ENCODE results near the gene MYF5. TPM values are rescaled to one million over a fixed set of nuclear protein-coding genes. Genes with fewer than 3 reads are reported as not detected.
A peak's percentile ranks its signal among the peaks of the same experiment; 100 is the strongest.

Gene MYF5
- total and polyA plus RNA-seq, 5 donors from 2014 or later: not detected

GRCh38 chr12:80700327-80700726 is 16.4 kb upstream of the MYF5 start:
- Histone ChIP-seq H3K4me3 (ENCODE audit: low read depth, low read length) (no peak overlapping the region), H3K36me3 (ENCODE audit: control insufficient read depth, insufficient read depth, low read length) (no peaks in the 10 kb centered on the region), H3K27me3 (ENCODE audit: control insufficient read depth, insufficient read depth, low read length) (no peaks in the 10 kb centered on the region), H3K4me1 (ENCODE audit: control insufficient read depth, insufficient read depth, low read length, poor library complexity, severe bottlenecking) (no peaks in the 10 kb centered on the region), H3K27ac (ENCODE audit: insufficient read depth, low read length, poor library complexity, severe bottlenecking) (no peak overlapping the region), H3K9me3 (ENCODE audit: control insufficient read depth in 2 of 2, low read length in 2 of 2) (peaks cover 0 to 5% of the 10 kb centered on the region in 2 experiments)
- DNase-seq: no peak
- H3K27ac Mint-ChIP-seq: no peak overlapping the region
- no peaks in the 10 kb centered on the region for H3K36me3 Mint-ChIP-seq
- no peak overlapping the region for H3K4me3 Mint-ChIP-seq
- H3K4me1 Mint-ChIP-seq: no peaks in the 10 kb centered on the region
- no peak for ATAC-seq (ENCODE audit: low read depth in 2 of 2)
- peaks cover 0 to 6% (median 2%) of the 10 kb centered on the region in 7 donors for H3K9me3 Mint-ChIP-seq
- no peaks in the 10 kb centered on the region for H3K27me3 Mint-ChIP-seq

GRCh38 chr12:80701388-80701787 is 15.3 kb upstream of the MYF5 start:
- H3K4me1 ChIP-seq (ENCODE audit: control insufficient read depth, insufficient read depth, low read length, poor library complexity, severe bottlenecking): no peaks in the 10 kb centered on the region
- no peak overlapping the region for H3K4me3 ChIP-seq (ENCODE audit: low read depth, low read length)
- H3K9me3 ChIP-seq (ENCODE audit: control insufficient read depth in 2 of 2, low read length in 2 of 2): peaks cover 0 to 5% of the 10 kb centered on the region in 2 experiments
- H3K4me3 Mint-ChIP-seq: no peak overlapping the region
- H3K4me1 Mint-ChIP-seq: no peaks in the 10 kb centered on the region
- no peaks in the 10 kb centered on the region for H3K27me3 Mint-ChIP-seq
- no peak overlapping the region for H3K27ac Mint-ChIP-seq
- H3K27ac ChIP-seq (ENCODE audit: insufficient read depth, low read length, poor library complexity, severe bottlenecking): no peak overlapping the region
- peaks cover 0 to 5% (median 4%) of the 10 kb centered on the region in 7 donors for H3K9me3 Mint-ChIP-seq
- H3K27me3 ChIP-seq (ENCODE audit: control insufficient read depth, insufficient read depth, low read length): no peaks in the 10 kb centered on the region
- H3K36me3 ChIP-seq (ENCODE audit: control insufficient read depth, insufficient read depth, low read length): no peaks in the 10 kb centered on the region
- no peak for ATAC-seq (ENCODE audit: low read depth in 2 of 2)
- no peaks in the 10 kb centered on the region for H3K36me3 Mint-ChIP-seq
- DNase-seq: no peak

GRCh38 chr12:80702889-80703805 is 13.6 kb upstream of the MYF5 start:
- H3K27me3 Mint-ChIP-seq: peaks cover 5% of the 10 kb centered on the region
- H3K9me3 Mint-ChIP-seq: peaks cover 0 to 6% (median 4%) of the 10 kb centered on the region in 7 donors
- H3K36me3 Mint-ChIP-seq: no peaks in the 10 kb centered on the region
- ATAC-seq (ENCODE audit: low read depth in 2 of 2) (no peak), DNase-seq (no peak)
- no peak overlapping the region for H3K27ac ChIP-seq (ENCODE audit: insufficient read depth, low read length, poor library complexity, severe bottlenecking)
- H3K9me3 ChIP-seq (ENCODE audit: control insufficient read depth in 2 of 2, low read length in 2 of 2): peaks cover 0 to 5% of the 10 kb centered on the region in 2 experiments
- no peaks in the 10 kb centered on the region for H3K4me1 Mint-ChIP-seq
- H3K4me3 ChIP-seq (ENCODE audit: low read depth, low read length): no peak overlapping the region
- H3K4me3 Mint-ChIP-seq: no peak overlapping the region
- H3K27me3 ChIP-seq (ENCODE audit: control insufficient read depth, insufficient read depth, low read length): no peaks in the 10 kb centered on the region
- no peak overlapping the region for H3K27ac Mint-ChIP-seq
- no peaks in the 10 kb centered on the region for H3K4me1 ChIP-seq (ENCODE audit: control insufficient read depth, insufficient read depth, low read length, poor library complexity, severe bottlenecking)
- H3K36me3 ChIP-seq (ENCODE audit: control insufficient read depth, insufficient read depth, low read length): no peaks in the 10 kb centered on the region

- Mint-ChIP-seq H3K27ac (no peak overlapping the region), H3K36me3 (no peaks in the 10 kb centered on the region), H3K4me1 (no peaks in the 10 kb centered on the region), H3K9me3 (peaks cover 0 to 8% (median 4%) of the 10 kb centered on the region in 7 donors), H3K4me3 (no peak overlapping the region), H3K27me3 (peaks cover 9% of the 10 kb centered on the region)
- peaks cover 0 to 5% of the 10 kb centered on the region in 2 experiments for H3K9me3 ChIP-seq (ENCODE audit: control insufficient read depth in 2 of 2, low read length in 2 of 2)
- ATAC-seq (ENCODE audit: low read depth in 2 of 2) (no peak), DNase-seq (no peak)
- no peak overlapping the region for H3K4me3 ChIP-seq (ENCODE audit: low read depth, low read length)
- no peaks in the 10 kb centered on the region for H3K27me3 ChIP-seq (ENCODE audit: control insufficient read depth, insufficient read depth, low read length)
- H3K4me1 ChIP-seq (ENCODE audit: control insufficient read depth, insufficient read depth, low read length, poor library complexity, severe bottlenecking): no peaks in the 10 kb centered on the region
- H3K27ac ChIP-seq (ENCODE audit: insufficient read depth, low read length, poor library complexity, severe bottlenecking): no peak overlapping the region
- no peaks in the 10 kb centered on the region for H3K36me3 ChIP-seq (ENCODE audit: control insufficient read depth, insufficient read depth, low read length)
These were observed 12.3 kb upstream of the MYF5 start for GRCh38 chr12:80704420-80704819.

- H3K4me1 ChIP-seq (ENCODE audit: control insufficient read depth, insufficient read depth, low read length, poor library complexity, severe bottlenecking): no peaks in the 10 kb centered on the region
- DNase-seq: no peak
- no peaks in the 10 kb centered on the region for H3K27me3 ChIP-seq (ENCODE audit: control insufficient read depth, insufficient read depth, low read length)
- H3K27ac ChIP-seq (ENCODE audit: insufficient read depth, low read length, poor library complexity, severe bottlenecking): no peak within 1 kb of the TSS
- Mint-ChIP-seq H3K27me3 (peaks cover 13% of the 10 kb centered on the region), H3K4me1 (no peaks in the 10 kb centered on the region), H3K9me3 (peaks cover 0 to 8% (median 4%) of the 10 kb centered on the region in 7 donors), H3K36me3 (no peaks in the 10 kb centered on the region), H3K4me3 (peak within 1 kb of the TSS in 1 of 4 donors; percentile 47), H3K27ac (peak within 1 kb of the TSS in 1 of 3 donors; percentile 73)
- ATAC-seq (ENCODE audit: low read depth in 2 of 2): no peak
- H3K36me3 ChIP-seq (ENCODE audit: control insufficient read depth, insufficient read depth, low read length): no peaks in the 10 kb centered on the region
- H3K9me3 ChIP-seq (ENCODE audit: control insufficient read depth in 2 of 2, low read length in 2 of 2): peaks cover 0 to 5% of the 10 kb centered on the region in 2 experiments
- no peak within 1 kb of the TSS for H3K4me3 ChIP-seq (ENCODE audit: low read depth, low read length)
These were observed 9.4 kb upstream of the MYF5 start, which contains the start of gene MYF6 for GRCh38 chr12:80707126-80707829. MYF6 (plus strand) TSS chr12:80707634; CDS start chr12:80707720, 86 bp downstream.

GRCh38 chr12:80707830-80708258 is 8.9 kb upstream of the MYF5 start:
- Mint-ChIP-seq H3K4me3 (peak overlapping the region in 1 of 4 donors; percentile 47), H3K27me3 (peaks cover 13% of the 10 kb centered on the region), H3K4me1 (no peaks in the 10 kb centered on the region), H3K9me3 (peaks cover 0 to 8% (median 4%) of the 10 kb centered on the region in 7 donors), H3K36me3 (no peaks in the 10 kb centered on the region), H3K27ac (no peak overlapping the region)
- DNase-seq: no peak
- Histone ChIP-seq H3K27me3 (ENCODE audit: control insufficient read depth, insufficient read depth, low read length) (no peaks in the 10 kb centered on the region), H3K27ac (ENCODE audit: insufficient read depth, low read length, poor library complexity, severe bottlenecking) (no peak overlapping the region), H3K9me3 (ENCODE audit: control insufficient read depth in 2 of 2, low read length in 2 of 2) (peaks cover 0 to under 1% of the 10 kb centered on the region in 2 experiments), H3K4me3 (ENCODE audit: low read depth, low read length) (no peak overlapping the region), H3K4me1 (ENCODE audit: control insufficient read depth, insufficient read depth, low read length, poor library complexity, severe bottlenecking) (no peaks in the 10 kb centered on the region), H3K36me3 (ENCODE audit: control insufficient read depth, insufficient read depth, low read length) (no peaks in the 10 kb centered on the region)
- ATAC-seq (ENCODE audit: low read depth in 2 of 2): no peak

- Mint-ChIP-seq H3K27ac (no peak overlapping the region), H3K36me3 (no peaks in the 10 kb centered on the region), H3K27me3 (peaks cover 13% of the 10 kb centered on the region), H3K4me3 (no peak overlapping the region), H3K9me3 (peaks cover 0 to 7% (median 1%) of the 10 kb centered on the region in 7 donors), H3K4me1 (no peaks in the 10 kb centered on the region)
- no peak for DNase-seq
- Histone ChIP-seq H3K27me3 (ENCODE audit: control insufficient read depth, insufficient read depth, low read length) (no peaks in the 10 kb centered on the region), H3K9me3 (ENCODE audit: control insufficient read depth in 2 of 2, low read length in 2 of 2) (no peaks in the 10 kb centered on the region), H3K27ac (ENCODE audit: insufficient read depth, low read length, poor library complexity, severe bottlenecking) (no peak overlapping the region), H3K4me3 (ENCODE audit: low read depth, low read length) (no peak overlapping the region), H3K4me1 (ENCODE audit: control insufficient read depth, insufficient read depth, low read length, poor library complexity, severe bottlenecking) (no peaks in the 10 kb centered on the region), H3K36me3 (ENCODE audit: control insufficient read depth, insufficient read depth, low read length) (no peaks in the 10 kb centered on the region)
- ATAC-seq (ENCODE audit: low read depth in 2 of 2): no peak
These were observed 8.3 kb upstream of the MYF5 start for GRCh38 chr12:80708259-80708974.

Measured in CD4-positive, CD25-positive, alpha-beta regulatory T cell (primary cell).